Measurements from ENCODE around the gene C14orf119.

C14orf119 gene

GRCh38 chr14:23060536-23061260 is 34.6 kb upstream of the C14orf119 start:
- H3K27me3 ChIP-seq (ENCODE audit: control insufficient read depth, low read length), result peaks cover 6% of the 10 kb centered on the region; the same call in 1 of the 2 replicates
- H3K9me3 ChIP-seq (ENCODE audit: control insufficient read depth, insufficient read depth, low read length), result no peaks in the 10 kb centered on the region
- H3K36me3 ChIP-seq (ENCODE audit: control insufficient read depth, low read length), result peaks cover 63% of the 10 kb centered on the region
- no peak overlapping the region for H3K27ac ChIP-seq (ENCODE audit: low read depth, low read length)
- no peaks in the 10 kb centered on the region for H3K9me2 ChIP-seq (replicated peaks; ENCODE audit: control insufficient read depth, low read length)
- H3K4me2 ChIP-seq (ENCODE audit: low read length), result no peak overlapping the region
- no peak for TF ChIP-seq CTCF (IDR thresholded peaks at IDR 0.05; ENCODE audit: low read depth, low read length, poor library complexity, severe bottlenecking)
- TF ChIP-seq EZH2phosphoT487 (IDR thresholded peaks at IDR 0.05; ENCODE audit: borderline replicate concordance, low read length), result no peak
- H3F3A ChIP-seq (ENCODE audit: control insufficient read depth, insufficient read depth), result peaks cover 33% of the 10 kb centered on the region
- no peak overlapping the region for H3K4me3 ChIP-seq (ENCODE audit: low read length)
- H4K20me1 ChIP-seq (ENCODE audit: control insufficient read depth, insufficient read depth, low read depth, low read length), result 0 out of 2 replicates have a peak, but pooled peaks cover 3% of the 10 kb centered on the region
- peaks cover 26% of the 10 kb centered on the region for H3K4me1 ChIP-seq (ENCODE audit: control insufficient read depth, low read length)
- peaks cover 5% of the 10 kb centered on the region for H3K79me2 ChIP-seq (ENCODE audit: control insufficient read depth, low read length)

GRCh38 chr14:23062002-23062401 is 33.3 kb upstream of the C14orf119 start:
- Histone ChIP-seq H3K27me3 (ENCODE audit: control insufficient read depth, low read length) (no peaks in the 10 kb centered on the region), H3K79me2 (ENCODE audit: control insufficient read depth, low read length) (peaks cover 18% of the 10 kb centered on the region), H3K4me2 (ENCODE audit: low read length) (no peak overlapping the region), H3K9me2 (replicated peaks; ENCODE audit: control insufficient read depth, low read length) (no peaks in the 10 kb centered on the region), H3K4me1 (ENCODE audit: control insufficient read depth, low read length) (peaks cover 13% of the 10 kb centered on the region), H3K36me3 (ENCODE audit: control insufficient read depth, low read length) (peaks cover 76% of the 10 kb centered on the region), H3K9me3 (ENCODE audit: control insufficient read depth, insufficient read depth, low read length) (no peaks in the 10 kb centered on the region), H3K27ac (ENCODE audit: low read depth, low read length) (no peak overlapping the region), H3F3A (ENCODE audit: control insufficient read depth, insufficient read depth) (peaks cover 33% of the 10 kb centered on the region), H4K20me1 (ENCODE audit: control insufficient read depth, insufficient read depth, low read depth, low read length) (peaks cover 11% of the 10 kb centered on the region; the same call in 1 of the 2 replicates), H3K4me3 (ENCODE audit: low read length) (no peak overlapping the region)
- TF ChIP-seq CTCF (IDR thresholded peaks at IDR 0.05; ENCODE audit: low read depth, low read length, poor library complexity, severe bottlenecking) (no peak), EZH2phosphoT487 (IDR thresholded peaks at IDR 0.05; ENCODE audit: borderline replicate concordance, low read length) (no peak)

- Histone ChIP-seq H3K36me3 (ENCODE audit: control insufficient read depth, low read length) (peaks cover 90% of the 10 kb centered on the region), H3K9me2 (replicated peaks; ENCODE audit: control insufficient read depth, low read length) (no peaks in the 10 kb centered on the region), H3K4me1 (ENCODE audit: control insufficient read depth, low read length) (peaks cover 12% of the 10 kb centered on the region), H3K9me3 (ENCODE audit: control insufficient read depth, insufficient read depth, low read length) (no peaks in the 10 kb centered on the region), H4K20me1 (ENCODE audit: control insufficient read depth, insufficient read depth, low read depth, low read length) (peaks cover 23% of the 10 kb centered on the region), H3K4me2 (ENCODE audit: low read length) (no peak overlapping the region), H3K27me3 (ENCODE audit: control insufficient read depth, low read length) (no peaks in the 10 kb centered on the region), H3F3A (ENCODE audit: control insufficient read depth, insufficient read depth) (peaks cover 28% of the 10 kb centered on the region), H3K4me3 (ENCODE audit: low read length) (no peak overlapping the region), H3K79me2 (ENCODE audit: control insufficient read depth, low read length) (peaks cover 33% of the 10 kb centered on the region), H3K27ac (ENCODE audit: low read depth, low read length) (no peak overlapping the region)
- TF ChIP-seq EZH2phosphoT487 (IDR thresholded peaks at IDR 0.05; ENCODE audit: borderline replicate concordance, low read length), result no peak
- TF ChIP-seq CTCF (IDR thresholded peaks at IDR 0.05; ENCODE audit: low read depth, low read length, poor library complexity, severe bottlenecking), result no peak
Observed at GRCh38 chr14:23063601-23064000, 31.7 kb upstream of the C14orf119 start.
